Hepatocyte (in vitro differentiated cells): ENCODE measurements around the gene CDH4. TPM values are rescaled to one million over a fixed set of nuclear protein-coding genes. Genes with fewer than 3 reads are reported as not detected.
"Not testable (repeated sequence)": the region's sequence is repeated elsewhere in the genome, so short reads cannot be mapped to it uniquely, and the experiment has no call there.

ENCODE experiments used
- DNase-seq: peaks from one replicate; pipeline ENCODE4 v3.0.0-alpha.2; 2016; ENCODE audit warnings: low spot score
- H2AFZ ChIP-seq: fragments of 200-600 bp; sonication (generic); 2 replicates; pipeline ENCODE4 v1.6.0; 2016; ENCODE audit warnings: antibody characterized with exemption, mild to moderate bottlenecking
- H3K27ac ChIP-seq: fragments of 200-600 bp; sonication (generic); 2 replicates; pipeline ENCODE4 v1.5.1; 2016; ENCODE audit warnings: mild to moderate bottlenecking
- H3K27me3 ChIP-seq: fragments of 200-600 bp; sonication (generic); 2 replicates; pipeline ENCODE4 v1.6.1; 2016
- H3K36me3 ChIP-seq: fragments of 200-600 bp; sonication (generic); replicated peaks from 2 replicates; pipeline ENCODE4 v1.5.1; 2016; ENCODE audit warnings: low read depth; ENCODE audit not compliant: insufficient read depth
- H3K4me1 ChIP-seq: fragments of 200-600 bp; sonication (generic); 2 replicates; pipeline ENCODE4 v1.5.1; 2016; ENCODE audit warnings: mild to moderate bottlenecking, moderate library complexity; ENCODE audit not compliant: insufficient read depth
- H3K4me2 ChIP-seq: fragments of 200-600 bp; sonication (generic); 2 replicates; pipeline ENCODE4 v1.6.0; 2016
- H3K4me3 ChIP-seq: fragments of 200-600 bp; sonication (generic); 2 replicates; pipeline ENCODE4 v1.5.1; 2016; ENCODE audit warnings: mild to moderate bottlenecking
- H3K79me2 ChIP-seq: fragments of 200-600 bp; sonication (generic); 2 replicates; pipeline ENCODE4 v1.6.0; 2017; ENCODE audit warnings: mild to moderate bottlenecking
- H3K9me2 ChIP-seq: fragments of 200-600 bp; sonication (generic); replicated peaks from 2 replicates; pipeline ENCODE4 v1.6.0; 2017; ENCODE audit warnings: mild to moderate bottlenecking; ENCODE audit not compliant: insufficient read depth
- H3K9me3 ChIP-seq: fragments of 200-600 bp; sonication (generic); 2 replicates; pipeline ENCODE4 v1.5.1; 2016; ENCODE audit warnings: low read depth, mild to moderate bottlenecking
- H4K20me1 ChIP-seq: fragments of 200-600 bp; sonication (generic); 2 replicates; pipeline ENCODE4 v1.6.0; 2016; ENCODE audit warnings: mild to moderate bottlenecking; ENCODE audit not compliant: insufficient read depth, poor library complexity, severe bottlenecking
- CTCF ChIP-seq: fragments of 200-600 bp; sonication (generic); IDR thresholded peaks from 2 replicates; pipeline ENCODE4 v1.5.1; 2016; ENCODE audit warnings: antibody characterized with exemption, mild to moderate bottlenecking; ENCODE audit not compliant: poor library complexity
- EZH2 ChIP-seq: fragments of 200-600 bp; sonication (generic); IDR thresholded peaks from 2 replicates; pipeline ENCODE4 v1.6.1; 2016; ENCODE audit warnings: antibody characterized with exemption, mild to moderate bottlenecking, borderline replicate concordance
- EZH2phosphoT487 ChIP-seq: fragments of 200-600 bp; sonication (generic); IDR thresholded peaks from one replicate; pipeline ENCODE4 v1.6.1; 2018; ENCODE audit warnings: antibody characterized with exemption, mild to moderate bottlenecking, low read depth, moderate library complexity; ENCODE audit not compliant: unreplicated experiment, severe bottlenecking
- WGBS: methylation state at CpG from one replicate; pipeline ENCODE4 v1.1.6; 2016; ENCODE audit warnings: low lambda C conversion rate; ENCODE audit errors: missing lambda C conversion rate; 5-methylcytosine and 5-hydroxymethylcytosine counted together
- polyA plus RNA-seq: library from polyadenylated mRNA; unstranded; fragments of >200 nt; fragmentation: Nextera tagmentation; extraction: Ambion mirVana; gene quantifications from 2 replicates; pipeline ENCODE4 v1.2.1, GENCODE V29; 2016
- total RNA-seq: library from RNA; depleted of rRNA; stranded (reverse); fragments of >200 nt; gene quantifications from 2 replicates; pipeline ENCODE4 v1.2.3, GENCODE V29; 2014

The CDH4 gene
- total and polyA plus RNA-seq, 2 experiments from 2014 or later = 0.53 to 0.73 TPM

- Histone ChIP-seq H3K4me3 (no peak overlapping the region), H3K27ac (no peak overlapping the region), H3K4me2 (no peak overlapping the region), H3K9me3 (no peaks in the 10 kb centered on the region), H2AFZ (no peak overlapping the region), H3K36me3 (no peaks in the 10 kb centered on the region), H3K79me2 (no peaks in the 10 kb centered on the region), H4K20me1 (no peaks in the 10 kb centered on the region), H3K27me3 (peaks cover 14% of the 10 kb centered on the region), H3K4me1 (no peaks in the 10 kb centered on the region), H3K9me2 (no peaks in the 10 kb centered on the region)
- TF ChIP-seq EZH2phosphoT487 (no peak), EZH2 (no peak), CTCF (no peak)
- 67% methylated on average over 28 of the region's 28 CpGs for WGBS
- DNase-seq = peak; percentile 26
These were observed 19.5 kb downstream of the CDH4 start for GRCh38 chr20:61271312-61272231.

- not testable (repeated sequence) for H3K79me2 ChIP-seq, H3K9me3 ChIP-seq, H3K4me1 ChIP-seq, H3K4me2 ChIP-seq, H2AFZ ChIP-seq, H3K4me3 ChIP-seq, H3K27ac ChIP-seq, H4K20me1 ChIP-seq, DNase-seq, H3K9me2 ChIP-seq, H3K36me3 ChIP-seq
- peaks cover 15% of the 10 kb centered on the region for H3K27me3 ChIP-seq
- WGBS = 93% methylated on average over 4 of the region's 7 CpGs
These were observed 21.0 kb downstream of the CDH4 start for GRCh38 chr20:61273024-61273423.

- 100% methylated on average over 1 of the region's 1 CpG for whole genome bisulfite sequencing
- H3K9me2 ChIP-seq, H3K4me2 ChIP-seq, H3K4me3 ChIP-seq, H3K4me1 ChIP-seq, H3K36me3 ChIP-seq, H3K27ac ChIP-seq, H3K9me3 ChIP-seq, H4K20me1 ChIP-seq, H3K79me2 ChIP-seq, DNase-seq, H2AFZ ChIP-seq: not testable (repeated sequence)
- peaks cover 15% of the 10 kb centered on the region for H3K27me3 ChIP-seq
These were observed 21.6 kb downstream of the CDH4 start for GRCh38 chr20:61273666-61274065.

- no peaks in the 10 kb centered on the region for H3K9me2 ChIP-seq
- H3K4me1 ChIP-seq = no peaks in the 10 kb centered on the region
- no peak overlapping the region for H3K27ac ChIP-seq
- H2AFZ ChIP-seq = no peak overlapping the region
- no peak for DNase-seq
- H3K4me2 ChIP-seq = no peak overlapping the region
- no peaks in the 10 kb centered on the region for H3K79me2 ChIP-seq
- WGBS = 91% methylated on average over 7 of the region's 8 CpGs
- TF ChIP-seq EZH2 (no peak), EZH2phosphoT487 (no peak), CTCF (no peak)
- H4K20me1 ChIP-seq = no peaks in the 10 kb centered on the region
- no peak overlapping the region for H3K4me3 ChIP-seq
- no peaks in the 10 kb centered on the region for H3K9me3 ChIP-seq
- no peaks in the 10 kb centered on the region for H3K36me3 ChIP-seq
- peaks cover 15% of the 10 kb centered on the region for H3K27me3 ChIP-seq
These were observed 22.3 kb downstream of the CDH4 start for GRCh38 chr20:61274326-61274725.
